Measurements from ENCODE around the gene LGALS3BP.

DNA sequence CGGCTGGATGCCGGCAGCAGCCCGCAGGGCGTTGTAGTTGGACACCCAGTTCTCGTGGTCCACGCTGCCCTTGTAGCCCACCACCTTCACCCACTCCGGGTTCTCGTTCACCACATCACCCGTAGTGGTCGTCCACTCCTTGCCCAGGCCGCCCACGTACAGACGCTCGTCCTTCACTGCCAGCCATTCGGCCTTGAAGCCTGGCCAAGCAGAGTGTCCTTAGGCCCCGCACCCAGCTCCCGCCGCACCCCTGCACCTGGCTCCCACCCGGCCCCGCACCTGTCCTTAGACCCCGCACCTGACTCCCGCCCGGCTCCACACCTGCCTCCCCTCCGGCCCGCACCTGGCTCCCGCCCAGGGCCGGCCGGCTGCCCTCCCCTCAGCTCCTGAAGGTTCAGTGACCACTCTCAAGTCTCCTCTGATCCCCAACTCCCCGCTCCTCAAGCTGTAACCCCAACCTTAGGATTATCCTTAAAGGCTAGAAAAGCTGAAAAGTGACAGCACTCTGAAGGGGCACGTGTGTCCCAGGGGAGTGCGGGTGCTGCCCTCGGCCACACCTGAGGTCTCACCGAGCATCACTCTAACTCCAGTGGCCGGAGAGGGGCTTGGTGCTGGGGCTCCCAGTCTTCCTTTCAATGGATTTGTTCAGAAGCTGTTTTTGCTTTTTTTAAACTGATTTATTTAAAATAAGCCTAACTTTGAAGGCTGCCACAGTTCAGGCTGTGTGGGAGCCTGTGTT lies 15.5 kb upstream of the LGALS3BP start:
- TF ChIP-seq, protein P1, sequence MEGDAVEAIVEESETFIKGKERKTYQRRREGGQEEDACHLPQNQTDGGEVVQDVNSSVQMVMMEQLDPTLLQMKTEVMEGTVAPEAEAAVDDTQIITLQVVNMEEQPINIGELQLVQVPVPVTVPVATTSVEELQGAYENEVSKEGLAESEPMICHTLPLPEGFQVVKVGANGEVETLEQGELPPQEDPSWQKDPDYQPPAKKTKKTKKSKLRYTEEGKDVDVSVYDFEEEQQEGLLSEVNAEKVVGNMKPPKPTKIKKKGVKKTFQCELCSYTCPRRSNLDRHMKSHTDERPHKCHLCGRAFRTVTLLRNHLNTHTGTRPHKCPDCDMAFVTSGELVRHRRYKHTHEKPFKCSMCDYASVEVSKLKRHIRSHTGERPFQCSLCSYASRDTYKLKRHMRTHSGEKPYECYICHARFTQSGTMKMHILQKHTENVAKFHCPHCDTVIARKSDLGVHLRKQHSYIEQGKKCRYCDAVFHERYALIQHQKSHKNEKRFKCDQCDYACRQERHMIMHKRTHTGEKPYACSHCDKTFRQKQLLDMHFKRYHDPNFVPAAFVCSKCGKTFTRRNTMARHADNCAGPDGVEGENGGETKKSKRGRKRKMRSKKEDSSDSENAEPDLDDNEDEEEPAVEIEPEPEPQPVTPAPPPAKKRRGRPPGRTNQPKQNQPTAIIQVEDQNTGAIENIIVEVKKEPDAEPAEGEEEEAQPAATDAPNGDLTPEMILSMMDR (IDR thresholded peaks at IDR 0.05), result no peak
- TF ChIP-seq EP300 (IDR thresholded peaks at IDR 0.05) (no peak), POLR2A (IDR thresholded peaks at IDR 0.05) (no peak)

Measured in tibial nerve (tissue), 4 donors.